ENCODE results near the gene PIH1D1. TPM values are rescaled to one million over a fixed set of nuclear protein-coding genes. Genes with fewer than 3 reads are reported as not detected.
"Not testable (repeated sequence)": the region's sequence is repeated elsewhere in the genome, so short reads cannot be mapped to it uniquely, and the experiment has no call there.

Gene PIH1D1
- total RNA-seq, 2 donors from 2014 or later: 147 to 150 TPM

- no peaks in the 10 kb centered on the region for H3K9me3 ChIP-seq (ENCODE audit: control insufficient read depth, low read length, poor library complexity, severe bottlenecking)
- DNase-seq: no peak
- Mint-ChIP-seq H3K36me3 (ENCODE audit: low read depth) (no peaks in the 10 kb centered on the region), H3K4me1 (peaks cover 13% of the 10 kb centered on the region), H3K27me3 (no peaks in the 10 kb centered on the region), H3K27ac (peak overlapping the region; percentile 90), H3K4me3 (no peak overlapping the region)
- no peak for ATAC-seq
These were observed 7.8 kb upstream of the PIH1D1 start for GRCh38 chr19:49459388-49459787.

DNA sequence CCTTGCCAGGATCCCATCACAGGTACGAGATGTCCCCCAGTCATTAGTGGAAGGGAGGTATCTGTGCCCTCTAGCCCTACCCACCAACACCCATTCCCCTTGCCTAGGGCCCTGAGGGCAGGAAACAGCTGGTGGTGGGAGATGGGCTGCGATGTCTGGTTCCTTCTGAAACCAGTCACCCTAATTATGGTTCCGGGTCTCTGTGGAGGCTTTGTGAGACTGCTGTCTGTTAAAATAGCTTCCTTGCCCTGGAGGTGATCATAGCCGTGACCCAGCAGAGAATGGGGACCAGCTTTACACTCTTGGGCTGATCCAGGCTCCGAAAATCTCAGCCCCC is 6.9 kb upstream of the PIH1D1 start:
- H3K9me3 ChIP-seq (ENCODE audit: control insufficient read depth, low read length, poor library complexity, severe bottlenecking): no peaks in the 10 kb centered on the region
- DNase-seq: no peak
- Mint-ChIP-seq H3K27ac (peak overlapping the region; percentile 90), H3K4me1 (peaks cover 20% of the 10 kb centered on the region), H3K4me3 (peak overlapping the region; percentile 67), H3K36me3 (ENCODE audit: low read depth) (no peaks in the 10 kb centered on the region), H3K27me3 (no peaks in the 10 kb centered on the region)
- ATAC-seq: peak; percentile 32

DNA sequence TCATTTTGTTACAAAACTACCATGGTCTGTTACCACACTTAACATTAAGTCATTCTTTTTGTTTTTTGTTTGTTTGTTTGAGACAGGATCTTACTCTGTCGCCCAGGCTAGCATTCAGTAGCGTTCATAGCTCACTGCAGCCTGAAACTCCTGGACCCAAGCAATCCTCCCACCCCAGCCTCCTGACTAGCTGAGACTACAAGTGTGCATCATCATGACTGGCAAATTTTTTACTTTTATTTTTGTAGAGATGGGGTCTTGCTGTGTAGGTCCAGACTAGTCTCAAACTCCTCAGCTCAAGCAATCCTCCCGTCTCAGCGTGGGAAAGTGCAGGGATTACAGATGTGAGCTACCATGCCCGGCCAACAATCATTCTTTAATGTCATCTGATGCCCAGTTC is 4.7 kb upstream of the PIH1D1 start:
- no peaks in the 10 kb centered on the region for H3K9me3 ChIP-seq (ENCODE audit: control insufficient read depth, low read length, poor library complexity, severe bottlenecking)
- no peak for DNase-seq
- Mint-ChIP-seq H3K4me1 (peaks cover 35% of the 10 kb centered on the region), H3K36me3 (ENCODE audit: low read depth) (peaks cover 4% of the 10 kb centered on the region), H3K27ac (peak overlapping the region; percentile 90), H3K4me3 (peak overlapping the region; percentile 55), H3K27me3 (no peaks in the 10 kb centered on the region)
- ATAC-seq: no peak

DNA sequence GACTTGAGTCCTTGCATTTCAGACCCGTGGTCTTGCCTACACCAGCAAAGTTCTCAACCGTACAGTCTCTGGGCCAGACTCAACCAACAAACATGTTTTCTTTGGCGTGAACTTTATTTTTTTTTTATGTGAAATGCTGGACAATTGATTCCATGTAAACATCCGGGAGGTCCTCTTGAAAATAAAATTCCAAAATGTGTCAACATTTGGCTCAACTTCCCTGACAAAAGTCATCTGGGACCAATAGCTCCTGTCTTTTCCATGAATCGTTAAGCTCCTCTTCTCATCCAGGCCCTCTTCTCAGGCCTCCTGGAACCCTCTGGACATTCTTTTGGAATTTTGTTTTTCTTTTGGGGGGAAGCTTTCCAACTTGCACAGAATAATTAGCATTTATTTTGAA is 4.2 kb upstream of the PIH1D1 start:
- H3K4me1 Mint-ChIP-seq: peaks cover 37% of the 10 kb centered on the region
- no peak for ATAC-seq
- no peak for DNase-seq
- H3K9me3 ChIP-seq (ENCODE audit: control insufficient read depth, low read length, poor library complexity, severe bottlenecking): no peaks in the 10 kb centered on the region
- peak overlapping the region; percentile 90 for H3K27ac Mint-ChIP-seq
- peaks cover 4% of the 10 kb centered on the region for H3K36me3 Mint-ChIP-seq (ENCODE audit: low read depth)
- no peaks in the 10 kb centered on the region for H3K27me3 Mint-ChIP-seq
- H3K4me3 Mint-ChIP-seq: no peak overlapping the region

GRCh38 chr19:49453757-49454240 is 2.2 kb upstream of the PIH1D1 start:
- ATAC-seq (no peak), DNase-seq (no peak)
- H3K27ac Mint-ChIP-seq: peak overlapping the region; percentile 99
- H3K27me3 Mint-ChIP-seq: no peaks in the 10 kb centered on the region
- peaks cover 45% of the 10 kb centered on the region for H3K4me1 Mint-ChIP-seq
- H3K9me3 ChIP-seq (ENCODE audit: control insufficient read depth, low read length, poor library complexity, severe bottlenecking): no peaks in the 10 kb centered on the region
- H3K36me3 Mint-ChIP-seq (ENCODE audit: low read depth): peaks cover 4% of the 10 kb centered on the region
- peak overlapping the region; percentile 96 for H3K4me3 Mint-ChIP-seq

DNA sequence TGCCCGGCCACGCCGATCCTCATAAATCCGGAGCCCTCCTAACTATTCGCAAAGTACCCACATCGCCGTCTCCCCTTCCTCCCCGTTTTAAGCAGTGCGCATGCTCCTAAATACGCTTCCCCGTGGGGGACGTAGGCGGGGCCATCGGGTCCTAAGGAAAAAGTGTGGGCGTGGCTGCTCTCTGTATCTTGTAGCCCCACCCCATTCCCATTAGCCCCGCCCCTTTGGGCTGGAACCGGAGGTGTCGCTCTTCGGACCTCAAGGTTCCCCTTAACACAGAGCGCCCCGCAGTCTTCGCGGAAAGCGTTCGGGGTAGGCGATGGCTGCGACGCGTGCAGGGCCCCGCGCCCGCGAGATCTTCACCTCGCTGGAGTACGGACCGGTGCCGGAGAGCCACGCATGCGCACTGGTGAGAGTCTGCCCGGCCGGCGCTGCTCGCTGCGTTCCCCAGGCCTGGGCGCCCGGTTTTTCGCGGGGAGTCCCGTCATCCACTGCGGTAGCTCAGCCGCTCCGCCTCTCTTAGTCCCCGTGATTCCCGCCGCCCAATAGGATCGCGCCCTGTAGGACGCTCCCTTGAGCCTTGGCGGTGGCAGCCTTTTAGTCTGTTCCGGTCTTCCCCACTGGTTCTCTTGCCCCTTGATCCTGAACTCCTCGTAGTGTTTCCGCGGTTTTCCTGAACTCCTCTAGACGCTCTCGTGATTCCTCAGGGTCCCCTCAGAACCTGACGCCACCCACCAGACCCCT is 1.6 kb upstream of the PIH1D1 start, which contains the start of gene ALDH16A1:
Gene ALDH16A1, plus strand, starts transcription at position 213 of the 744 bp plus-strand sequence. Its CDS starts 107 bp downstream, at position 320.
- Mint-ChIP-seq H3K27me3 (no peaks in the 10 kb centered on the region), H3K4me3 (peak within 1 kb of the TSS; percentile 96), H3K27ac (peak within 1 kb of the TSS; percentile 99), H3K4me1 (peaks cover 48% of the 10 kb centered on the region), H3K36me3 (ENCODE audit: low read depth) (peaks cover 4% of the 10 kb centered on the region)
- ATAC-seq: peak; percentile 87
- peak; percentile 97 to 98 (median 98) for DNase-seq
- H3K9me3 ChIP-seq (ENCODE audit: control insufficient read depth, low read length, poor library complexity, severe bottlenecking): no peaks in the 10 kb centered on the region

- Mint-ChIP-seq H3K27ac (peak overlapping the region; percentile 99), H3K4me1 (peaks cover 42% of the 10 kb centered on the region), H3K27me3 (no peaks in the 10 kb centered on the region), H3K36me3 (ENCODE audit: low read depth) (peaks cover 4% of the 10 kb centered on the region), H3K4me3 (peak overlapping the region; percentile 99)
- no peaks in the 10 kb centered on the region for H3K9me3 ChIP-seq (ENCODE audit: control insufficient read depth, low read length, poor library complexity, severe bottlenecking)
- DNase-seq (no peak), ATAC-seq (no peak)
These were observed 1.2 kb downstream of the PIH1D1 start for GRCh38 chr19:49450405-49450804.

GRCh38 chr19:49448432-49448786 is 3.2 kb downstream of the PIH1D1 start:
- no peak overlapping the region for H3K4me3 Mint-ChIP-seq
- peaks cover 4% of the 10 kb centered on the region for H3K36me3 Mint-ChIP-seq (ENCODE audit: low read depth)
- ATAC-seq (no peak), DNase-seq (no peak)
- H3K27me3 Mint-ChIP-seq: no peaks in the 10 kb centered on the region
- H3K4me1 Mint-ChIP-seq: peaks cover 45% of the 10 kb centered on the region
- H3K27ac Mint-ChIP-seq: peak overlapping the region; percentile 95
- no peaks in the 10 kb centered on the region for H3K9me3 ChIP-seq (ENCODE audit: control insufficient read depth, low read length, poor library complexity, severe bottlenecking)

GRCh38 chr19:49447485-49448431 is 3.9 kb downstream of the PIH1D1 start:
- H3K27me3 Mint-ChIP-seq: no peaks in the 10 kb centered on the region
- peaks cover 40% of the 10 kb centered on the region for H3K4me1 Mint-ChIP-seq
- ATAC-seq (no peak), DNase-seq (no peak)
- no peaks in the 10 kb centered on the region for H3K9me3 ChIP-seq (ENCODE audit: control insufficient read depth, low read length, poor library complexity, severe bottlenecking)
- peaks cover 4% of the 10 kb centered on the region for H3K36me3 Mint-ChIP-seq (ENCODE audit: low read depth)
- peak overlapping the region; percentile 95 for H3K27ac Mint-ChIP-seq
- H3K4me3 Mint-ChIP-seq: no peak overlapping the region

DNA sequence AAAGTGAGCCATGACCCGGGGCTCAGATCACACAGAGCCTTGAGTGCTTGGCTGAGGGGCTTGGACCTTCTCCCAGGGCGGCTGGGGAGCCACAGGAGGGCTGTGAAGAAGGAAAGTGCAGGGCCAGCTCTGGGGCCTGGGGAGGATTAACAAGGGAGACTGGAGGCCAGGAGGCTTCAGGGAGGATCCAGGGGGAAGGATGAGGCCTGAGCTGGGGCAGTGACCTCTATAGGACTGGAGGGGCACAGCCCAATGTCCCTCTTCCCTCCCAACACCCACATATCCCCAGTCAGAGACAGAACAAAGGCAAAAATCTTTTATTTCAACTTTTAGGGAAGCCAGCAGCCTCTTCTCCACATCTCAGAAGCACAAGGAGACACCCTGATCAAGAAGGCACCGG is 5.6 kb downstream of the PIH1D1 start:
- peaks cover 41% of the 10 kb centered on the region for H3K4me1 Mint-ChIP-seq
- H3K27ac Mint-ChIP-seq: peak overlapping the region; percentile 62
- peaks cover 6% of the 10 kb centered on the region for H3K36me3 Mint-ChIP-seq (ENCODE audit: low read depth)
- DNase-seq (no peak), ATAC-seq (no peak)
- no peak overlapping the region for H3K4me3 Mint-ChIP-seq
- no peaks in the 10 kb centered on the region for H3K9me3 ChIP-seq (ENCODE audit: control insufficient read depth, low read length, poor library complexity, severe bottlenecking)
- peaks cover 13% of the 10 kb centered on the region for H3K27me3 Mint-ChIP-seq

GRCh38 chr19:49444100-49444700 is 7.4 kb downstream of the PIH1D1 start:
- Mint-ChIP-seq H3K27me3 (peaks cover 31% of the 10 kb centered on the region), H3K4me1 (peaks cover 36% of the 10 kb centered on the region), H3K27ac (peak overlapping the region; percentile 91), H3K4me3 (peak overlapping the region; percentile 85)
- not testable (repeated sequence) for H3K36me3 Mint-ChIP-seq (ENCODE audit: low read depth); DNase-seq; ATAC-seq; H3K9me3 ChIP-seq (ENCODE audit: control insufficient read depth, low read length, poor library complexity, severe bottlenecking)

- peak overlapping the region; percentile 85 for H3K4me3 Mint-ChIP-seq
- peaks cover 36% of the 10 kb centered on the region for H3K4me1 Mint-ChIP-seq
- peaks cover 38% of the 10 kb centered on the region for H3K27me3 Mint-ChIP-seq
- peak; percentile 92 for ATAC-seq
- peak; percentile 86 to 91 (median 88) for DNase-seq
- peaks cover 9% of the 10 kb centered on the region for H3K36me3 Mint-ChIP-seq (ENCODE audit: low read depth)
- no peaks in the 10 kb centered on the region for H3K9me3 ChIP-seq (ENCODE audit: control insufficient read depth, low read length, poor library complexity, severe bottlenecking)
- peak overlapping the region; percentile 91 for H3K27ac Mint-ChIP-seq
These were observed 8.1 kb downstream of the PIH1D1 start for GRCh38 chr19:49443366-49444099.
